ENCODE results near the gene PPP1R1C. TPM values are rescaled to one million over a fixed set of nuclear protein-coding genes. Genes with fewer than 3 reads are reported as not detected.

Gene PPP1R1C
- polyA plus RNA-seq, 1 donor from 2014 or later: not detected

DNA sequence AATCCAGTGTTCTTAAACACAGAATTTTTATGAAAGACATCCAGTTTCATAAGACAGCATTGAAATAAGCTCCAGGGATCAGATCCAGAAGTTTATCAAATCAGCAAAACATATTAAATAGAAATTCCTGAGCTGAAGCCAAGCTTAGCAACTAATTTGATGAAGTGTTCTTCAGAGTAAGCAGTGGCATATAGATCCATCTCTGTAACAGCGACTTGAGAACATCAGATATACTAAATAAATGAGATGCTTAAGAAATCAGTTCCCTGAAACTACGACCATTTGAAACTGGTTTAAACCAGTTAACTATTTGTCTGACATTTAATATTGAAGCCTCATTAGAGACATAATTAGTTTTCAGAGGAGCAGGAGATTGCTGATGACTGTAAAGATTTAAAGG is 34.1 kb downstream of the PPP1R1C start:
- Histone ChIP-seq H2AFZ (ENCODE audit: low read depth, low read length) (no peak overlapping the region), H3F3A (ENCODE audit: insufficient read depth, low read length, poor library complexity, severe bottlenecking) (no peaks in the 10 kb centered on the region), H3K4me3 (ENCODE audit: low read length) (no peak overlapping the region), H3K9ac (ENCODE audit: low read length) (no peak overlapping the region), H3K27ac (ENCODE audit: low read length) (no peak overlapping the region), H3K4me2 (ENCODE audit: low read length) (no peak overlapping the region), H3K9me3 (ENCODE audit: low read length) (no peaks in the 10 kb centered on the region), H3K9me2 (ENCODE audit: insufficient read depth, low read length) (no peaks in the 10 kb centered on the region), H3K79me2 (replicated peaks; ENCODE audit: insufficient read depth, low read length) (no peaks in the 10 kb centered on the region), H3K36me3 (ENCODE audit: insufficient read depth, low read length) (no peaks in the 10 kb centered on the region), H4K20me1 (ENCODE audit: insufficient read depth) (no peaks in the 10 kb centered on the region), H3K27me3 (ENCODE audit: insufficient read depth, low read depth, low read length) (no peaks in the 10 kb centered on the region)
- no peak for TF ChIP-seq RAD21 (conservative IDR thresholded peaks at IDR 0.05)
- TF ChIP-seq EP300 (conservative IDR thresholded peaks at IDR 0.05; ENCODE audit: poor library complexity, severe bottlenecking): no peak
- TF ChIP-seq SMC3 (conservative IDR thresholded peaks at IDR 0.05; ENCODE audit: poor library complexity): no peak
- TF ChIP-seq EZH2 (IDR thresholded peaks at IDR 0.05; ENCODE audit: borderline replicate concordance, insufficient read depth, low read length, poor library complexity, severe bottlenecking): no peak
- TF ChIP-seq POLR2AphosphoS5 (IDR thresholded peaks at IDR 0.05): no peak
- TF ChIP-seq, protein P1, sequence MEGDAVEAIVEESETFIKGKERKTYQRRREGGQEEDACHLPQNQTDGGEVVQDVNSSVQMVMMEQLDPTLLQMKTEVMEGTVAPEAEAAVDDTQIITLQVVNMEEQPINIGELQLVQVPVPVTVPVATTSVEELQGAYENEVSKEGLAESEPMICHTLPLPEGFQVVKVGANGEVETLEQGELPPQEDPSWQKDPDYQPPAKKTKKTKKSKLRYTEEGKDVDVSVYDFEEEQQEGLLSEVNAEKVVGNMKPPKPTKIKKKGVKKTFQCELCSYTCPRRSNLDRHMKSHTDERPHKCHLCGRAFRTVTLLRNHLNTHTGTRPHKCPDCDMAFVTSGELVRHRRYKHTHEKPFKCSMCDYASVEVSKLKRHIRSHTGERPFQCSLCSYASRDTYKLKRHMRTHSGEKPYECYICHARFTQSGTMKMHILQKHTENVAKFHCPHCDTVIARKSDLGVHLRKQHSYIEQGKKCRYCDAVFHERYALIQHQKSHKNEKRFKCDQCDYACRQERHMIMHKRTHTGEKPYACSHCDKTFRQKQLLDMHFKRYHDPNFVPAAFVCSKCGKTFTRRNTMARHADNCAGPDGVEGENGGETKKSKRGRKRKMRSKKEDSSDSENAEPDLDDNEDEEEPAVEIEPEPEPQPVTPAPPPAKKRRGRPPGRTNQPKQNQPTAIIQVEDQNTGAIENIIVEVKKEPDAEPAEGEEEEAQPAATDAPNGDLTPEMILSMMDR (IDR thresholded peaks at IDR 0.05; ENCODE audit: poor library complexity, severe bottlenecking): no peak
- TF ChIP-seq, protein P2, sequence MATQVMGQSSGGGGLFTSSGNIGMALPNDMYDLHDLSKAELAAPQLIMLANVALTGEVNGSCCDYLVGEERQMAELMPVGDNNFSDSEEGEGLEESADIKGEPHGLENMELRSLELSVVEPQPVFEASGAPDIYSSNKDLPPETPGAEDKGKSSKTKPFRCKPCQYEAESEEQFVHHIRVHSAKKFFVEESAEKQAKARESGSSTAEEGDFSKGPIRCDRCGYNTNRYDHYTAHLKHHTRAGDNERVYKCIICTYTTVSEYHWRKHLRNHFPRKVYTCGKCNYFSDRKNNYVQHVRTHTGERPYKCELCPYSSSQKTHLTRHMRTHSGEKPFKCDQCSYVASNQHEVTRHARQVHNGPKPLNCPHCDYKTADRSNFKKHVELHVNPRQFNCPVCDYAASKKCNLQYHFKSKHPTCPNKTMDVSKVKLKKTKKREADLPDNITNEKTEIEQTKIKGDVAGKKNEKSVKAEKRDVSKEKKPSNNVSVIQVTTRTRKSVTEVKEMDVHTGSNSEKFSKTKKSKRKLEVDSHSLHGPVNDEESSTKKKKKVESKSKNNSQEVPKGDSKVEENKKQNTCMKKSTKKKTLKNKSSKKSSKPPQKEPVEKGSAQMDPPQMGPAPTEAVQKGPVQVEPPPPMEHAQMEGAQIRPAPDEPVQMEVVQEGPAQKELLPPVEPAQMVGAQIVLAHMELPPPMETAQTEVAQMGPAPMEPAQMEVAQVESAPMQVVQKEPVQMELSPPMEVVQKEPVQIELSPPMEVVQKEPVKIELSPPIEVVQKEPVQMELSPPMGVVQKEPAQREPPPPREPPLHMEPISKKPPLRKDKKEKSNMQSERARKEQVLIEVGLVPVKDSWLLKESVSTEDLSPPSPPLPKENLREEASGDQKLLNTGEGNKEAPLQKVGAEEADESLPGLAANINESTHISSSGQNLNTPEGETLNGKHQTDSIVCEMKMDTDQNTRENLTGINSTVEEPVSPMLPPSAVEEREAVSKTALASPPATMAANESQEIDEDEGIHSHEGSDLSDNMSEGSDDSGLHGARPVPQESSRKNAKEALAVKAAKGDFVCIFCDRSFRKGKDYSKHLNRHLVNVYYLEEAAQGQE (IDR thresholded peaks at IDR 0.05; ENCODE audit: borderline replicate concordance): no peak
- TF ChIP-seq MXI1 (conservative IDR thresholded peaks at IDR 0.05; ENCODE audit: poor library complexity, severe bottlenecking): no peak
- no peak for TF ChIP-seq TAF1 (IDR thresholded peaks at IDR 0.05; ENCODE audit: low read depth)

DNA sequence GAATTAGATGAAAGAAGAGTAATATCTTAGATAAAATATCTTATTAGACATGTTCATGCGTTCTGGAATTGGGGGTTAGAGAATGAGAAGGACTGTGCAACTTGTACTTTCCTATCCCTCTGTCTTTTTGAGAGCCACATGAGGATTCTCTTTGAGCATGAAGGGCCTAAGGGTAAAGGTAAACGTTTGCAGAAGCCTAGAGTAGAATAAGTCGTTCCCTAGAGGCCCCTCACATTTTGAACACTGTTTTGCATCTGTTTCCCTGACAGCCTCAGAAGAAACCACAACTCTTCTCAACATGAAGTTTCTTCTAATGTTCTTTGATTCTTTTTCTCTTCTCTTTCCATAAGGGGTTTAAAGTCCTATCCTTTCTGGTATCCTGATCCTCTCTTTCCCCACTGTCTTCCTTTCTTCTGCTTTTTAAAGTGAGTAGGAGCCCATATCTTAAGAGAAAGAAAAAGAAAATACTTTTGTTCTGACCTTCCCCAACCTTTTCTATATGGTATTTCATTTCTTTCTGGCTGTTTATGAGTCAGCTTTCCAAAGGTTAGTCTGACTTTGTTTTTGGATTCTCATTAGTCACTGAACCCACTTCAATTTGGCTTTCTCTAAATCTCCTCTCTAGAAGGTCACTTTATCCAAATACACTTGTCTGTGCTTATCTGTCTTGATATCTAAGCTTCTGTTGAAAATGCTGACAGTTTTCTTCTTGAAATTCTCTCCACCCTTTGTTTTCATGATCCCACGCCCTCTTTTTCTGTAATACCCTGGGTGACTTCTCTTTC is 34.8 kb downstream of the PPP1R1C start:
- H3K27me3 ChIP-seq (ENCODE audit: insufficient read depth, low read depth, low read length): no peaks in the 10 kb centered on the region
- H3K27ac ChIP-seq (ENCODE audit: low read length): no peak overlapping the region
- no peak overlapping the region for H3K4me3 ChIP-seq (ENCODE audit: low read length)
- no peaks in the 10 kb centered on the region for H3K9me3 ChIP-seq (ENCODE audit: low read length)
- no peaks in the 10 kb centered on the region for H3K9me2 ChIP-seq (ENCODE audit: insufficient read depth, low read length)
- no peaks in the 10 kb centered on the region for H3F3A ChIP-seq (ENCODE audit: insufficient read depth, low read length, poor library complexity, severe bottlenecking)
- H3K9ac ChIP-seq (ENCODE audit: low read length): no peak overlapping the region
- no peaks in the 10 kb centered on the region for H4K20me1 ChIP-seq (ENCODE audit: insufficient read depth)
- no peak for TF ChIP-seq SMC3 (conservative IDR thresholded peaks at IDR 0.05; ENCODE audit: poor library complexity)
- TF ChIP-seq TAF1 (IDR thresholded peaks at IDR 0.05; ENCODE audit: low read depth): no peak
- no peak for TF ChIP-seq POLR2AphosphoS5 (IDR thresholded peaks at IDR 0.05)
- no peak for TF ChIP-seq RAD21 (conservative IDR thresholded peaks at IDR 0.05)
- no peak for TF ChIP-seq MXI1 (conservative IDR thresholded peaks at IDR 0.05; ENCODE audit: poor library complexity, severe bottlenecking)
- TF ChIP-seq, protein P2 (IDR thresholded peaks at IDR 0.05; ENCODE audit: borderline replicate concordance): no peak
- H2AFZ ChIP-seq (ENCODE audit: low read depth, low read length): no peak overlapping the region
- no peaks in the 10 kb centered on the region for H3K79me2 ChIP-seq (replicated peaks; ENCODE audit: insufficient read depth, low read length)
- H3K4me2 ChIP-seq (ENCODE audit: low read length): no peak overlapping the region
- H3K36me3 ChIP-seq (ENCODE audit: insufficient read depth, low read length): no peaks in the 10 kb centered on the region

Data from neural cell (in vitro differentiated cells).